Breast epithelium (tissue), 3 donors: ENCODE results near the gene MRFAP1L1.
"Not testable (repeated sequence)": the region's sequence is repeated elsewhere in the genome, so short reads cannot be mapped to it uniquely, and the experiment has no call there.

Source experiments
- CTCF ChIP-seq, 3 donors: fragments of 450-650 bp; IDR thresholded peaks; one replicate each; pipeline ENCODE4 v1.5.1; 2016 to 2017; ENCODE audit warnings: antibody characterized with exemption in 3 of 3, mild to moderate bottlenecking in 3 of 3, moderate library complexity in 3 of 3
- POLR2A ChIP-seq: fragments of 450-650 bp; IDR thresholded peaks from one replicate; pipeline ENCODE4 v1.6.1; 2016; ENCODE audit warnings: antibody characterized with exemption, mild to moderate bottlenecking, moderate library complexity
- POLR2AphosphoS5 ChIP-seq, 3 donors: sonication (generic); formaldehyde crosslinking; IDR thresholded peaks; one replicate each; pipeline ENCODE4 v1.6.1; 2017; ENCODE audit warnings: antibody characterized with exemption in 3 of 3

- TF ChIP-seq POLR2A; CTCF (IDR thresholded peaks at IDR 0.05); POLR2AphosphoS5 (IDR thresholded peaks at IDR 0.05): not testable (repeated sequence)
Observed at GRCh38 chr4:6672541-6673190, 37.0 kb downstream of the MRFAP1L1 start.
